HG03175 (cell line): Measurements from ENCODE around the gene SLC25A42.
A peak's percentile ranks its signal among the peaks of the same experiment; 100 is the strongest.
"Not testable (repeated sequence)": the region's sequence is repeated elsewhere in the genome, so short reads cannot be mapped to it uniquely, and the experiment has no call there.

Experiments used
- ATAC-seq: cut with Tn5 transposase; IDR thresholded peaks from one replicate; pipeline ENCODE4 v1.9.1; 2021; ENCODE audit warnings: mild to moderate bottlenecking, moderate library complexity; ENCODE audit not compliant: unreplicated experiment

Gene SLC25A42

GRCh38 chr19:19133985-19134384 is 70.2 kb downstream of the SLC25A42 start:
- no peak for ATAC-seq

GRCh38 chr19:19134687-19135158 is 70.9 kb downstream of the SLC25A42 start:
- no peak for ATAC-seq

DNA sequence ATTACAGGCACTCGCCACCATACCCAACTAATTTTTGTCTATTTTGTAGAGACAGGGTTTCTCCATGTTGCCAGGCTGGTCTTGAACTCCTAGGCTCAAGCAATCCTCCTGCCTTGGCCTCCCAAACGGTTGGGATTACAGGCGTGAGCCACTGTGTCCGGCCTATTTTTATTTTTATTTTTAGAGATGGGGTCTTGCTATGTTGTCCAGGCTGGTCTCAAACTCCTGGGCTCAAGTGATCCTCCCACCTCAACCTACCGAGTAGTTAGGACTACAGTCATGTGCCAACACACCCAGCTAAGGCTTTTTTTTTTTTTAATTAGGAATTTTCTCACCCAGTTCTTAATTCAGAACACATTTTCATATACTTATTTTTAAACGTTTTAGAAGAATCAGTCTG is 71.9 kb downstream of the SLC25A42 start:
- not testable (repeated sequence) for ATAC-seq

DNA sequence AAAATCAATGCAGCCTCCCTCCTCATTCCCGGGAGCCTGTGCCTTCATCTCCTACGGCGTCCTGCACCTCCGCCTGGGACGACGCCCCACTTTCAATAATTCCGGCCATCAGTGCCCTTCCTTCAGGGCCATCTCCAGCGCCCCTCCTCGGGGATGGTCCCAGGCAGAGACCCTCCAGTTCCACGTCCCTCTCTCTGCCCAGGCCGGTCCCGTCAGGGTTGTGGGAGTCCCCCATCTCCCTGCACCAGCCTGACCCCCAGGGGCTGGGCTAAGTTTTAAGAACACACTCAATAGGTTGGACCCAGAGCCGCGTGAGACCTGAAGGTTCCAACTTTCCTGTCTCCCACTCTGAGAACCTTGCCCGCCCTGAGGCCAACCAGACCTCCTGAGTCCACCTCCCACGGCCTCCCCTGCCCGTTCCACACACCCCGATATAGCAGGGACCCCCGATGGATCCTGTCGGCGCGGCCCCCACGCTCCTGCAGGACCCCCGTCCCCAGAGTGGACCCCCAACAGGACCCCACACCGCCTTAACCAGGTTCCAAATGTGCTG is 73.8 kb downstream of the SLC25A42 start:
- ATAC-seq: no peak

- peak; percentile 99 for ATAC-seq
These were observed 74.6 kb downstream of the SLC25A42 start, which contains the start of gene TMEM161A for GRCh38 chr19:19138109-19138981. Gene TMEM161A, minus strand, starts transcription at chr19:19138478. Its CDS starts 50 bp downstream, at chr19:19138428.

- no peak for ATAC-seq
These were observed 76.1 kb downstream of the SLC25A42 start for GRCh38 chr19:19139876-19140229.

GRCh38 chr19:19140476-19140875 is 76.7 kb downstream of the SLC25A42 start:
- ATAC-seq: no peak

- no peak for ATAC-seq
These were observed 78.6 kb downstream of the SLC25A42 start for GRCh38 chr19:19142347-19142746.

DNA sequence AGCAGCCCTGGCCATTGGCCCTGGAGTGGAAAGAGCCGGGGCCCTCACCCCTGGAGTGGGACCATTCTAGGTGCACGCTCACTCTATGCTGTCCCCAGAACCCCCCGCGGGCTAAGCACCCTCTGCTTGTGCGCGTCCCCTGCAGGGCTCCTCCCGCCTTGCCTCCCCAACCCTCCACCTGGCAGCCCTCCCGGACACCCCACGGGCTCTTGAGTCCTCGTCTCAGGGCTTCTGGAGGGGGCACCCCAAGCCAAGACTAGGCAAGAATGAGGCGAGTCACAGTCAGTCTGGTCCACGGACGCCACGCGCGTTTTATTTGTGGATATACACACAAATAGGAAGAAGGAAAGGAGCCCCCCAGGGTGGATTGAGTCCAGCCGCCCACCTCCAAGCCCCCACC is 81.5 kb downstream of the SLC25A42 start:
- no peak for ATAC-seq

DNA sequence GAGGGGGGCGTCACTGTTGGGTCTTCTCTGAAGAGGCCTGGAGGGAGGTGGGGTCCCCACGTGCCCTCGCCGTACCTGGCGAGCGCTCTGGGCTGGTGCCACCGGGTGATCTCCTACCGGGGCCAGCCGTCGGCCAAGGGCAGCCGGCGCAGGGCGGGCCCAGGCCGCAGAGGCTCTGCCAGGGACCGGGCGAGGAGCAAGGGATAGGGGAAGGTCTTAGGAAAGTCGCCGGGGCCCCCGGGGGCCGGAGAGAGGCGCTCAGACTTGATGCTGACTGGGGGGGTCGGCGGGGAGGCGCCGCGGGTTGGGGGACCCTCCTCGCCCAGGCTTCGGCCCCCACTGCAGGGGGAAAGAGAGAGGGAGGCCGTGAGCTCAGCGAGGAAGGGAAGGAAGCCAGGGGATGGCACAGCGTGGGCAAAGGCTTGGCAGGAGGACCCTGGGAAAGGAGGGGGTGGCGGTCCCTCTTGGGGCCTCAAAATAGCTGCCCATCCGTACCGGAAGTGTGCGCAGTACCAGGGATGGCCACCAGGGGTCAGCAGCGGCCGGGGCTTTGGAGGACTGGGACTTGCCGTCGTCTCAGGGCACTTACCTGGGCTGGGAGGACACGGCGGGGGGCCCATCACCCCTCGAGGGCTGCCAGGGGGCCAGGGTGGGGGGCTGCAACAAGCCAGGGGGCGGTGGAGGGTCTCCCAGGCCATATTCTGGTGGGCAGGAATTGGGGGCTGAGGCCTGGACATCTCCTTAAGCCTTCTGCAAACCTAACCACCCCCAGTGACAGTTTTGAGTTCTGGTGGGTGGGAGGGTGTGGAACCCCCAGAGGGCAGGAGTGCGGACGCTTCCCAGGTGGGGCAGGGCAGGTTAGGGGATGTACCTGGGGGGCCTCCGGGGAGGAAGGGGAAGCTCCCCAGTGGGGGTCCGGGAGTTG is 82.2 kb downstream of the SLC25A42 start:
- peak; percentile 49 for ATAC-seq

DNA sequence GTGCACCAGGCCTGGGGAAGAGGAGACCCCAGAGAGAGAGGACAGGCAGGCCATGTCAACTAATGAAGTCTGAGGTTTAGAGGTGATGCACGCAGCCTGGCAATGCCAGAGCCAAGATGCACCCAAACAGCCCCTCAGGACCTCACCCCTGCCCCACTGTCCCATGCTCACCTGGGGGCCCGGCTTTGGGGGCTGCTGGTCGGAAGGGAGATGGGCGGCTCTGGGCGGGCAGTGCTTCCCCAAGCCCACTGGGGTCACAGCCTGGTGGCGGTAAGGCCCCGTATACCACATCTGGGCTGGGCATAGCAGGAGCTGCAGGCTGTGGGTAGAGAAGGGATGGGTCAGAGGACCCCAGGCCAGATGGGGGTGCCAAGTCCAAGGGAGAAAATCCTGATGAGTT is 83.1 kb downstream of the SLC25A42 start:
- no peak for ATAC-seq

DNA sequence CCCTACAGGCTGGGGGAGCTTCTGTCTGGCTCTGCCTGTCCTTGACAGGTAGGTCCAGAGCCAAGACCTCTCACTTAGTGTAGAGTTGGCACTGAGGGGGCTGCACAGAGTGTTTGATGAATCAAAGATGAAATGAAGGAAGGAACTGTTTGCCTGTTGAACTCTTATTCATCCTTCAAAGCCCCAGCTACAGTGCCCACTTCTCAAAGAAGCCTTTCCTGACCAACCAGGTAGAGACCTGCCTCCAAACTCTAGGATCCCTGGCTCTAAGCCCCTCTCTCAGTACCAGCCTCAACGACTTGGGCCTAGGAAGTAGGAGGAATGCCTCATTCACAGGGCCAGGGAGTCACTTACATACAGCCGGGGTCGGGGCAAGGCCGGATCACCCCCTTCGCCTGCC is 83.5 kb downstream of the SLC25A42 start:
- no peak for ATAC-seq

- not testable (repeated sequence) for ATAC-seq
These were observed 84.7 kb downstream of the SLC25A42 start for GRCh38 chr19:19148504-19148903.

GRCh38 chr19:19149435-19149834 is 85.6 kb downstream of the SLC25A42 start:
- no peak for ATAC-seq

DNA sequence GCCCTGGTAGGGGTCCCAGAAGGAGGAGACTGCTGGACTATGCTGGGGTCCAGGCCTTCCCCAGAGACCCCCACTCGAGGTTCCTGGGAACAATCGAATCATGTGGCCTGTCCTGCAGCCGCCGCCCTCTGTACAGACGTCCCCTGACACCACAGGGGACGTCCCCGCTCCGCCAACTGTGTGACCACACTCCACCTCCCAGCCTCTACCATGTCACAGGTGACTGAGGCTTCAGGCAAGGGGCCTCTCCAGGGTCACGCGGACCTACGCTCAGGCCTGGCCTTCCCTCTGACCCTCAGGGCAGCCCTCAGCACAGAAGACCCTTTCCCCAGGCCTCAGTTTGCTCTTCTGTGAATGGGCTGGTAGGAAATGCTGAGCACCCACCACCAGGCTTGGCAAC is 87.6 kb downstream of the SLC25A42 start:
- no peak for ATAC-seq

- ATAC-seq: no peak
These were observed 89.0 kb downstream of the SLC25A42 start for GRCh38 chr19:19152668-19153384.

DNA sequence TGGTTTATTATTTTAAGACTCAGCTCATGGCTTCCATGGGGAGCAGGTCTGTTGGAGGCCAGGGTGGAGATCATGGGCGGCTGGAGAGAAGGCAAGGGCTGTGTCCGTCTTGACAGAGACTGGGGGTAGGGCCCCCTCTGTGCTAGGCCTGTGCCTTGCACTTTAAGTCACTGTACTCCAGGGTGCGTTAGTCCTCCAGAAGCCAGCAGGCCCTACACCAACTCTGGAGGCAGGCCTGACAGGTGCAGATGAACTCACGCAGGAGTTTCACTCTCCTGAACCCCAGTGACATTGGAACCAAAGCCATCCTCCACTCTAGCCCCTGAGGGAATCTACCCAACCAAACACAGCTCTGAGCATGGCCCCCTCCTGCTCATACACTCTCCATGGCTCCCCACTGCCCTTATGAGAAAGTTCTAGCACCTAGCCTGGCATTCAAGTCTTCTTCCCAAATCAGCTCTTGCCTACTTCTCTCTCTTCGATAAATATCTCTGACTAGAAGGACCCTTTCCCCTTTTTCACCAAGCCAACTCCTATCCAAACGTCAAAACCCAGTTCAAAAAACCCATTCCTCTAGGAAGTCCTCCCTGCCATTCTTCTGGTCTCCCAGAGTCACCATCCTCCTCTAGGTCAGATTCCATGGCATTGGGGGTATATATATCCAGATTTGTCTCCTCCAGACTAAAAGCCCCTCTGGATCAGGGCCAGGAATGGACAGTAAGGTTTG is 91.1 kb downstream of the SLC25A42 start:
- ATAC-seq: no peak

- ATAC-seq: peak; percentile 72
These were observed 91.9 kb downstream of the SLC25A42 start for GRCh38 chr19:19155495-19156219.

DNA sequence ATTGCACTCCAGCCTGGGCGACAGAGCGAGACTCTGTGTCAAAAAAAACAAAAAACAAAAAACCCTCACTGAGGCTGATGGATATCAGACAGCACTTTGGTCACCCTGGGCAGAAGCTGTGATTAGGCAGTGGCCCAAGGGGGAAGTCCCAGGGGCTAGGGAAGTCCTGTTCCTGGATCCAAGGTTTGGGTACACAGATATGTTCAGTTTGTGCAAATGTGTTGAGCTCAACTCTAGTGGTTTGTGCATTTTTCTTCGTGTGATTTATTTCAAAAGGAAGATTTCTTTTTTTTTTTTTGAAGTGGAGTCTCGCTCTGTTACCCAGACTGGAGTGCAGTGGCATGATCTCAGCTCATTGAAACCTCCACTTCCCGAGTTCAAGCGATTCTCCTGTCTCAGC is 94.0 kb downstream of the SLC25A42 start:
- ATAC-seq: no peak
